GM23338 (cell line): ENCODE measurements around the gene SYK. TPM values are rescaled to one million over a fixed set of nuclear protein-coding genes. Genes with fewer than 3 reads are reported as not detected.

Source experiments
- ATAC-seq: fragments of 200-7000 bp; cut with Tn5 transposase; 3 replicates; pipeline ENCODE4 v1.9.1; 2020
- DNase-seq: peaks from one replicate; pipeline ENCODE4 v3.0.0-alpha.2; 2015; ENCODE audit warnings: low spot score
- H2AFZ ChIP-seq: fragments of 200-600 bp; sonication (generic); 2 replicates; pipeline ENCODE4 v1.8.0; 2016; ENCODE audit warnings: antibody characterized with exemption, mild to moderate bottlenecking, moderate library complexity
- H3F3A ChIP-seq: fragments of 200-600 bp; sonication (generic); replicated peaks from 2 replicates; pipeline ENCODE4 v1.8.0; 2017; ENCODE audit warnings: antibody characterized with exemption, mixed run types, low read depth
- H3K27ac ChIP-seq: fragments of 200-600 bp; sonication (generic); 2 replicates; pipeline ENCODE4 v1.6.1; 2016; ENCODE audit warnings: low read depth
- H3K27me3 ChIP-seq: fragments of 200-600 bp; sonication (generic); 2 replicates; pipeline ENCODE4 v1.8.0; 2016; ENCODE audit warnings: mild to moderate bottlenecking, mixed run types, moderate library complexity; ENCODE audit not compliant: insufficient read depth
- H3K36me3 ChIP-seq: fragments of 200-600 bp; sonication (generic); 2 replicates; pipeline ENCODE4 v1.8.0; 2016; ENCODE audit warnings: mild to moderate bottlenecking; ENCODE audit not compliant: insufficient read depth
- H3K4me1 ChIP-seq: fragments of 200-600 bp; sonication (generic); 2 replicates; pipeline ENCODE4 v1.8.0; 2016; ENCODE audit warnings: mild to moderate bottlenecking, moderate library complexity; ENCODE audit not compliant: insufficient read depth
- H3K4me2 ChIP-seq: fragments of 200-600 bp; sonication (generic); 2 replicates; pipeline ENCODE4 v1.7.1; 2017; ENCODE audit warnings: mixed run types
- H3K4me3 ChIP-seq: fragments of 200-600 bp; sonication (generic); 2 replicates; pipeline ENCODE4 v1.6.1; 2016; ENCODE audit warnings: mixed run types
- H3K79me2 ChIP-seq: fragments of 200-600 bp; sonication (generic); replicated peaks from 2 replicates; pipeline ENCODE4 v1.8.0; 2017; ENCODE audit warnings: mild to moderate bottlenecking; ENCODE audit not compliant: insufficient read depth
- H3K9me2 ChIP-seq: fragments of 200-600 bp; sonication (generic); 2 replicates; pipeline ENCODE4 v1.8.0; 2017; ENCODE audit not compliant: insufficient read depth
- H4K20me1 ChIP-seq: fragments of 200-600 bp; sonication (generic); replicated peaks from 2 replicates; pipeline ENCODE4 v1.8.0; 2017; ENCODE audit warnings: mild to moderate bottlenecking; ENCODE audit not compliant: insufficient read depth
- H3K27ac Mint-ChIP-seq: 2 replicates; pipeline ENCODE4 v1.8.0; 2020; ENCODE audit warnings: inconsistent platforms, mild to moderate bottlenecking, moderate library complexity, mixed read lengths
- H3K27me3 Mint-ChIP-seq: 3 replicates; pipeline ENCODE4 v1.8.0; 2022; ENCODE audit warnings: low read depth, mild to moderate bottlenecking, moderate library complexity, mixed read lengths, inconsistent platforms; ENCODE audit not compliant: insufficient read depth, poor library complexity
- H3K36me3 Mint-ChIP-seq: 3 replicates; pipeline ENCODE4 v1.8.0; 2021; ENCODE audit warnings: low read depth, mild to moderate bottlenecking, inconsistent platforms, moderate library complexity, mixed read lengths
- H3K4me1 Mint-ChIP-seq: 3 replicates; pipeline ENCODE4 v1.8.0; 2020; ENCODE audit warnings: mild to moderate bottlenecking, inconsistent platforms, mixed read lengths
- H3K4me3 Mint-ChIP-seq: 3 replicates; pipeline ENCODE4 v1.8.0; 2021; ENCODE audit warnings: moderate library complexity, mild to moderate bottlenecking, inconsistent platforms, mixed read lengths
- H3K9me3 Mint-ChIP-seq: 3 replicates; pipeline ENCODE4 v1.8.0; 2020; ENCODE audit warnings: moderate library complexity, mild to moderate bottlenecking, inconsistent platforms, mixed read lengths
- CREB1 ChIP-seq: fragments of 250-450 bp; sonication (Bioruptor Pico); IDR thresholded peaks from 2 replicates; pipeline ENCODE4 v1.5.0; 2020; ENCODE audit warnings: low read depth, mild to moderate bottlenecking, moderate library complexity
- CTCF ChIP-seq, 2 experiments: fragments of 200-600 bp in 1 of 2; sonication (generic) in 1 of 2; conservative IDR thresholded peaks; 2 replicates each; pipeline versions ENCODE4 v1.5.1 to v1.6.1; 2016 to 2017; ENCODE audit warnings: antibody characterized with exemption in 2 of 2, low read depth in 2 of 2, mild to moderate bottlenecking in 2 of 2, moderate library complexity in 1 of 2
- ETS1 ChIP-seq: IDR thresholded peaks from 2 replicates; pipeline ENCODE4 v1.6.1; 2016; ENCODE audit warnings: antibody characterized with exemption
- EZH2 ChIP-seq: fragments of 200-600 bp; sonication (generic); IDR thresholded peaks from one replicate; pipeline ENCODE4 v1.8.0; 2017; ENCODE audit warnings: antibody characterized with exemption, mild to moderate bottlenecking, low read depth; ENCODE audit not compliant: unreplicated experiment
- EZH2phosphoT487 ChIP-seq: fragments of 200-600 bp; sonication (generic); IDR thresholded peaks from one replicate; pipeline ENCODE4 v1.8.1; 2018; ENCODE audit warnings: antibody characterized with exemption; ENCODE audit not compliant: unreplicated experiment
- JUNB ChIP-seq: IDR thresholded peaks from one replicate; pipeline ENCODE4 v1.6.1; 2016; ENCODE audit warnings: antibody characterized with exemption; ENCODE audit not compliant: unreplicated experiment
- NANOG ChIP-seq: IDR thresholded peaks from 2 replicates; pipeline ENCODE4 v1.6.1; 2016; ENCODE audit warnings: antibody characterized with exemption, borderline replicate concordance
- POLR2AphosphoS5 ChIP-seq: IDR thresholded peaks from 2 replicates; pipeline ENCODE4 v1.6.1; 2016; ENCODE audit warnings: antibody characterized with exemption, low read depth
- STAT1 ChIP-seq: IDR thresholded peaks from one replicate; pipeline ENCODE4 v1.6.1; 2016; ENCODE audit warnings: antibody characterized with exemption; ENCODE audit not compliant: unreplicated experiment
- ZNF114 ChIP-seq: fragments of 250-450 bp; sonication (Bioruptor Pico); IDR thresholded peaks from 2 replicates; pipeline ENCODE4 v1.5.0; 2020; ENCODE audit warnings: mild to moderate bottlenecking, moderate library complexity
- ZNF331 ChIP-seq: fragments of 250-450 bp; sonication (Bioruptor Pico); IDR thresholded peaks from 2 replicates; pipeline ENCODE4 v1.5.0; 2020; ENCODE audit warnings: low read depth, mild to moderate bottlenecking, moderate library complexity
- polyA plus RNA-seq: library from polyadenylated mRNA; unstranded; fragments of >200 nt; fragmentation: Nextera tagmentation; extraction: Ambion mirVana; gene quantifications from 2 replicates; pipeline ENCODE4 v1.2.1, GENCODE V29; 2016
- total RNA-seq: library from RNA; depleted of rRNA; stranded (reverse); fragments of >200 nt; shearing (Covaris generic); gene quantifications from 2 replicates; pipeline ENCODE4 v1.2.3, GENCODE V29; 2014

SYK gene
- total and polyA plus RNA-seq, 2 experiments from 2014 or later, result 1.5 to 5.8 TPM

- no peak for TF ChIP-seq NANOG
- no peak for TF ChIP-seq EZH2phosphoT487
- no peak for TF ChIP-seq POLR2AphosphoS5
- TF ChIP-seq STAT1, result no peak
- TF ChIP-seq EZH2, result no peak
- TF ChIP-seq ZNF114 (CRISPR knock-in tag), result no peak
- TF ChIP-seq CTCF (conservative IDR thresholded peaks at IDR 0.05; ENCODE audit: low read depth in 2 of 2), result no peak
- TF ChIP-seq JUNB, result no peak
- no peak for TF ChIP-seq ETS1
- no peak for TF ChIP-seq CREB1 (CRISPR knock-in tag)
These were observed 78.4 kb downstream of the SYK start (continued) for GRCh38 chr9:90880066-90880465.

GRCh38 chr9:90880669-90881068 is 79.0 kb downstream of the SYK start:
- DNase-seq, result no peak
- H3F3A ChIP-seq, result peaks cover 7% of the 10 kb centered on the region; the same call in 1 of the 2 replicates
- TF ChIP-seq ZNF331 (CRISPR knock-in tag) (no peak), JUNB (no peak), CTCF (conservative IDR thresholded peaks at IDR 0.05; ENCODE audit: low read depth in 2 of 2) (no peak), ETS1 (no peak), CREB1 (CRISPR knock-in tag) (no peak), ZNF114 (CRISPR knock-in tag) (no peak), STAT1 (no peak), POLR2AphosphoS5 (no peak)
- H4K20me1 ChIP-seq, result no peaks in the 10 kb centered on the region
- no peak overlapping the region for H2AFZ ChIP-seq
- ATAC-seq, result no peak
- no peaks in the 10 kb centered on the region for H3K4me1 Mint-ChIP-seq
- no peaks in the 10 kb centered on the region for H3K4me1 ChIP-seq
- peaks cover 6% of the 10 kb centered on the region for H3K27me3 Mint-ChIP-seq
- H3K4me3 Mint-ChIP-seq, result no peak overlapping the region
- no peaks in the 10 kb centered on the region for H3K79me2 ChIP-seq
- no peak overlapping the region for H3K27ac Mint-ChIP-seq
- H3K36me3 ChIP-seq, result no peaks in the 10 kb centered on the region
- peaks cover 22% of the 10 kb centered on the region for H3K9me3 Mint-ChIP-seq
- H3K27ac ChIP-seq, result no peak overlapping the region
- no peak overlapping the region for H3K4me3 ChIP-seq
- no peak overlapping the region for H3K4me2 ChIP-seq
- H3K9me2 ChIP-seq, result 0 out of 2 replicates have a peak, but pooled peaks cover 2% of the 10 kb centered on the region
- peaks cover 9% of the 10 kb centered on the region; the same call in 1 of the 3 replicates for H3K36me3 Mint-ChIP-seq
- H3K27me3 ChIP-seq, result no peaks in the 10 kb centered on the region
